ENCODE measurements around the gene FHDC1.

The FHDC1 gene

DNA sequence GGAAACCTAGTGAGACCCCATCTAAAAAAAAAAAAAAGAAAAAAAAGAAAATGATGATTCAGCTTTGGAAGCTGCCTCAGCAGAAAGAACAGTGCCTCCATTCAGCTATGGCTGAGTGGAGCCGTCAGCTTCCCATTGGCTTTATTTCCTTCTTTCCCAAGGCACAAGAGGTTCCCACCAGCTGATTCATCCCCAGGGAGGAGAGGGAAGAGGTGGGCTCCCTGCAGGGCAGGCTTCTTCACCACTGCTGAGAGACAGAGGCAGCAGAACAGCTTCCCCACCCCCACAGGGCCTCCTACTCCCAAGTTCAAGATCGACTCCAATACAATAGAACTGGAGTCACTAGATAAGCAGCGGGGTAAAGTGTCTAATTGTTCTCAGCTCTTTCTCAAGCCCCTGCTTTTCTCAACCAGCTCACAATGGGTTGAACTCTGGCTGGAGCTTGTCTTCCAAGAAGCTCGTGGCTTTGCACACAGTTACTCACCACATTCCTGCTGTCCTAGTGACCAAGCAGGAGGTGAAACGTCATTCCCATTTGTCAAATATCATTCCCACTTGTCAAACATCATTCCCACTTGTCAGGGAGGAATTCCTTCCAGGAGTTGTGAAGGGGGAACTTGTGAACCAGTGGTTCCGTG, 47.8 kb downstream of the FHDC1 start:
- no peak for DNase-seq

DNA sequence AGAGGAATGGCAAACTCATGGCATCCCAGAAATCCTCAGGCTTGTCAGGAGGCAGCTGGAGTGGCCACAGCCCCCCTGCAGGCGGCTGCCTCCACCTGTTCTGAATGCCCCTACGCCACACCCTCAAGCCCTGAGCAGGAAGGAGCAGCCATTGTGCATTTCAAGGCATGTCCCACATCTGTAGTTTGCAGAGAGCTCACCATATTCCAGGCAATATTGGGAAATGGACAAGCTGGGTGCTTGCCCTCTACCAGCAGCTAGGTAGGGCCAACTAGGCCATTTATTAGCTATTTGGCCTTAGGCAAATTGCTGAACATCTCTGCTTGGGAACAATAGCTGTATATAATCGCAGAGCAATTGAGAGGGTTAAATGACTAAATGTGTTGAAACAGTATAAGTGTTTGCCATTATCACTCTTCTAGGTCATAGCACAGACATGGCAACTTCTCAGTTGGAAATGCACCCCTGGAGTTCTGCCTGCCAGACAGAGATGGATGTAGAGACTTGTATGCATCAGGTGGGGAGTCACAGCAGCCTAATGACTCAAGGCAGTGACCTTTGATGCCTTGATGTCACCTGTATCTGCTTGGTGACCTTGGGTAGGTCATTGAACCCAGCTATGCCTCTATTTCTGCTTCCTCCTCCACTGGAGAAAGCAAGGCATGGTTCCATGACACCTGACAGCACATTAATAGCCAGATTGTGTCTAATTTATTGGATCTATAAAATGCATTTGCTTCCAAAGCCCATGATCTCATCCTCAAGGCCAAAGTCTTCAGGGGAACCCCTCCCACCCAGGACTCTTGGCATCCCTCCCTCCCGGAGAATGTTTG, 52.8 kb downstream of the FHDC1 start:
- no peak for DNase-seq

DNA sequence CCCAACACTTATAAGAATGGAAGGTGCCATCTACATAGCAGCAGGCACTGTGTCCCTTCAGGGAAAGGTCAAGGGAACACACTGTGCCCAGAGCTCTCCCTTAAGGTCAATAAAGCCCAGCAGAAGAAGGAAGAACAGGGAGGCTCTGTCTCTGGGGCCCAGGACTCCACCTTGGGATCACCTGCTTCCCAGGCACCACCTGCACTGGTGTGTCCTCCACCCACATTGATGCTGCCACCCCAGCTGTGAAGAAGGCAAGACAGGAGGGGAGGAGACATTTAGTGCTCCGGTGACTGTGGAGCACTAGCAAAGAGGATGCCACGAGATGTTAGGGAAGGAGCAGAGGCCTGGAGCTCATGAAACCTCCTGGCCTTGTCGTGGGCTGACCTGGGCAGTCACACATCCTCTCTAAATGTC, 53.4 kb downstream of the FHDC1 start:
- no peak for DNase-seq

DNA sequence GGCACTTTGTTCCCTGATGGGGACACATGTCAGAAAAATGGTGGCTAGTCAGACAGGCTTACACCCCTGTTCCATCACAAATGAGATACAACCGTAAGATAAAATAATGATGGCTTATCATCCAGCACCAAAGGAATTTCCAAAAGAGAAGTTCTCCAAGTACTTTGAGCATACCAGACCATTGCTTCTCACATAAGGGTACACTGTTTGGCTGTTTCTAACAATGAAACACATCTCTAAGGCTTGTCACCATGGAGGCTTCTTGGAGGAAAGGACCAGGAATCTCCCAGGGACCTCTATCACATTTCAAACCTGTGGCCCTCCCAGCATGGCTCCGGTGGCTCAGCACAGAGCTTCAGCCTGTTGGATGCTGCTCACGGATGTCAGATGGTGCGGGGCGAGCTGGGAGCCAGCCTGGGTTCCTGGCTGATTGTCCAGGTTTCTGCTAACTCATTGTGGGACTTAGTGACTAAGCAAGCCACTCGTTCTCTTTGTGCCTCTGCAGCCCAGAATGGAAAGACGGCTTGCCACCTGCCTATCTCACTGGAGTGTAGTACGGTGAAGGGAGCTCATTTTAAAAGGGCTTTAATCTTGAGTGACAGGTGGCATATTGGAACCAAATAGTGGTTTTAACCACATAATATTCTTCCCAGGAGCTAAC, 54.5 kb downstream of the FHDC1 start:
- DNase-seq = no peak

DNA sequence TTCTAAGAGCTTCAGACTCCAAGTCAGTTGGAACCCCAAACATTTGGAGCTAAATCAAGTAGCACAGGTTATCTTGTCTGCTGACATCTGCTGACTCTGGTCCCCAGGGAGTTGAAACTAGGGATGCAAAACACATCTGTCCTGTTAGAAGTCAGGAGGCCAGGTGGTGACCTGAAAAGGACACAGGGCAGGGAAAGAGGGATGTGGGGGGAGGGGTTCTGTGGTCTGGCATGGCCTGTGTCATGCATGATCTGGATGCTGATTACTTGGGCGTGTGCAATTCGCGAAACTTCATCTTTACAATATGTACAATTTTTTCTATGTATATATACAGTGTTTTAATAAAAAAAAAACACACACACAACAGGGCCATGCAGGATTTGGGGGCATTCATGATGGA, 55.3 kb downstream of the FHDC1 start:
- DNase-seq = no peak

DNA sequence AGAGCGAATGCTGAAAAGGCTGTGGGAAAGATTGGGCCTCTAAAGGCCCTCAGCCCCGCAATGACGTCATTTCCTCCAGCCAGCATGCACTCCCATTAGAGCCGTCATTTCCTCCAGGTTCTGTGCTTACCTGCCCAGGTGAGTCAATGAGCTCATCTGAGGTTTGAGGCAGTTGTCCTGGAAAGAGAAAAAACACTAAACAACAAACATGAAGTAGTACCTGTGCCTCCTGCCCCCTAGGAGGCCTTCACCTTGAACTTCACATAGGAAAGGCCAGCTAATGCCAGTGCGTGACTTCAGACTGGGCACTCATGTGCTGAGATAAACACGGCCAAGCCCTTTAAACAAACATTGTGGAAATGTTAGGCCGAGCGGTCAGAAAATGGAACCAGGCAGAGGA, 55.9 kb downstream of the FHDC1 start:
- no peak for DNase-seq

DNA sequence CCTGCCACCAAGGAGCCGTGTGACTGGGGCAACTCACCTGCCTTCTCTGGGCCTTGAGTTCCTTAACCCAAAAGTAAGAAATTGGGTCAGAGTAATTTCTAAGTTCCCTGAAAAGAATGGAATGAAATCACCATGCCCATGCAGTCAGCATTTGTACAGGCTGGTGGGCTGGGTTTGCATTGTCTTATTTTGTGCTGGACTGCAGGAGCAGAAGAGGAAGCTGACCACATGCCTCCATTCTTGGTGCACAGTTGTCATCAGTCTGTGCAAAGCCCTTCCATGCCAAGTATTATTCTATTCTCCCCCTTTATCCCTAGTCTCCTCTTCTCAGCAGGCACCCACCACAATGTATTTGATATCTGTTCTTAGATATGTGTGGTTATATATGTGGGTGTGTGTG, 56.3 kb downstream of the FHDC1 start:
- no peak for DNase-seq

DNA sequence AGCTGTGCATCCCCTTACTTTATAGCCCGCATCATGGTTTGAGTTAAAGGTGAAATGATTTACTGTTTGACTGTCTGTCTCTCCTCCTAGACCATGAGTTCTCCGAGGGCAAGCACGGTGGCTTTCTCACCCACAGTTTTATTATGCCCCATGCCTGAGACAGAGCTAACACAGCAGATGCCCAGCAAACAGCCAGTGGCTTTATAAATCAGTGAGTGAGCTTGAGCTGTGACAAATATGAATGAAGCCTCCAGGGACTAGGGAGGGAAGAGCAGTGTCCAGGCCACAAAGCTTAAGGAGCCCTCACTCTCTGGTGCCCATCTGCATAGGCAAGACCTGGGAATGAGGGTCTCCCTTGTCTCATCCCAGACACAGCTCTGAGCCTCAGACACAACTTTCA, 57.9 kb downstream of the FHDC1 start:
- no peak for DNase-seq

DNA sequence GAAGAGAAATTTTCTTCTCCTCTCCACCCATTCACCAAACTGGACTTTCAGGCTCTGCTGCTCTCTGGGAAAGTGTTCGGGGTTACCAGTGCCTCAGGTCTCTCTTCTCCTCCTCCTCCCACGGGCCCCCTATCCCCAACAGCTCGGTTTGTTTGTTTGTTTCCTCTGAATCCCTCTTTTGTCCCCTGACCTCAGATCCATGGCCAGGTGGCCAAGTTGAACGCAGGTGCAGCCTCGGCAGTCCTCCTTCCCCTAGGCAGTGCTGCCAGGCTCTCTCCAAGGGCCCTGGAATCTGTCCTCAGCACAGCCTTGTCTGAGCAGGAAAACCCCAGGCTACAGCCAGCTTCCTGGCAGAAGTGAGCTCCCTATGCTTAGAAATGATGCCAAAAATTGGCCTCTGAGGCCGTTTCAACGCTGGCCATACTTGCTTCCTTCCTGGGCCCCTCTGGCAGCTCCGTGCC, 60.0 kb downstream of the FHDC1 start:
- DNase-seq = no peak

DNA sequence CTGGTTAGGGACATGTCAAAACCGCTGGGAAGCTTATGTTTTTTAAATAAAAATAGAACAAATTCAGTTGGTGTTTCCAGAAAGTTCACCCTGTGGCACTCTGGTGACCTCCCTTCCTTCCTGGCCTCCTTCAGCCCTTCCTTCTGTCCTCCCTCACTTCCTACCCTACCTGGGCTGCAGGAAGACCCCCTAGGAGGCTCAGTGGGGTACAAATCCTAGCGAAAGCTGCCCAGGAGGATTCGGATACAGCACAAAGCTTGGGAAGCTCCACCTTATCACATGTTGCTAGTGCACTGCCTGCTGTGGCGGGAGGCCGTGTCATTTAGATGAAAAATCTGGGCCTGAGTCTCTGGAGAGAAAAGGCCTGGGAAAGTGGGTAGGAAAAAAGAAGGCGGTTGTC, 60.5 kb downstream of the FHDC1 start:
- DNase-seq = no peak

DNA sequence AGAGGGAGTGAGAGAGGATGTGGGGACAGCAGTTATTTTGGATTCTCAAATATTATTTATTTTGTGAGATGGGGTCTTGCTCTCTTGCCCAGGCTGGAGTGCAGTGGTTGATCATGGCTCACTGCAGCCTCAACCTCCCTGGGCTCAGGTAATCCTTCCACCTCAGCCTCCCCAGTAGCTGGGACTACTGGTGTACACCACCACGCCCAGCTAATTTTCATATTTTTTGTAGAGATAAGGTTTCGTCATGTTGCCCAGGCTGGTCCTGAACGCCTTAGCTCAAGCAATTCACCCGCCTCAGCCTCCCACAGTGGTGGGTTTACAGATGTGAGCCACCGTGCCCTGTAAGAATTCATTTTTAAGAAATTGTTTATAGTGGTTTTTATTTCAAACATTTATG, 61.2 kb downstream of the FHDC1 start:
- no peak for DNase-seq

DNA sequence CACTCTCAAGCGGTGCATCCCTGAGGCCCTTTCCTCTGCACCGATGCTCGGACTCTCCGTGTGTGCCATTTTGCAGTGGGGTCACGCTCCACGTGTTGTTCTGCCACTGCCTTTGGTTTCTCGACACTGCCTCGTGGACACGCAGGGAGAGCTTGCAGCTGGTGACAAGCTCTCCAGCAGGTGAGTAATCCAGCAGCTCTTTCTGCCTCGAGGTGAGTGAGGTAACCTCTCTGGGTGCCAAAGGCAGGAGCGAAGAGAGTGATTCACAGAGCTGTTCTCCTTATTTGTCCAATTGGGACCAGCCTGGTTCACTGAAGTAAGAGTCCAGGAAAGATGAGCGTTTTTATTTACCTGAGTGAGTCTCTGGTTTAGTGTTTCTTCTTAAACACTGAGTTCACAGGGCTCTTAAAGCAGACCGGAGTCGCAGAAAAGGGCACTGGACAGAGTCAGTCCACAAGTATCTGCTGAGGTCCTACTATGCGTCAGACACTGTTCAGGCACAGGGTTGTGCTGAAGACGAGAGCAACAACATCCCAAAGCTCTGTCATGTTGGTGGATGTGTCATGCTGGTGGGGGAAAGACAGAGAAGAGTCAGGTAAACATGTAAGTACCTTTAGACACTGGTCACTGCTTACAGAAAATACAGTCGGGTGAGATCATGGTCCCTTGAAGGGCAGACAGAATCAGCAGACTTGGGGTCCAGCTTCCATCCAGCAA, 61.8 kb downstream of the FHDC1 start:
- no peak for DNase-seq

DNA sequence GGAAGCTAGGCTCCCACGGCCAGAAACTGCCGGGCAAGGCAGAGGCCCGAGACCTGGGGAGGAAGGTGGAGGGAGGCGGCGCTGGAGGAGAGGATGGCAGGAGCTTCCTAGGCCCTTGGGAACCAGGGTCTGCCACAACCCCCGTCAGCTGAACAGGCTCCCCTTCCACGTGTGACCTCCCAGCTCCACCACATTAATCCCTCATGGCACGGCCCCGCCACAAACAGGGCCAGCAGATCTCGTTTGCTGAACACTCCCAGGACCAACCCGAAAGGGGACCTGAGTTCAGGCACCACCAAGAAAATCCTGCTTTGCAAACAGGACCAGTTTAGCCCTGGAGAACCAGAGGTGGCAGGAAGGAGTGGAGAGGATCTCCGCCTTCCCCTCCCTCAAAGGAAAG, 62.7 kb downstream of the FHDC1 start:
- DNase-seq = no peak

DNA sequence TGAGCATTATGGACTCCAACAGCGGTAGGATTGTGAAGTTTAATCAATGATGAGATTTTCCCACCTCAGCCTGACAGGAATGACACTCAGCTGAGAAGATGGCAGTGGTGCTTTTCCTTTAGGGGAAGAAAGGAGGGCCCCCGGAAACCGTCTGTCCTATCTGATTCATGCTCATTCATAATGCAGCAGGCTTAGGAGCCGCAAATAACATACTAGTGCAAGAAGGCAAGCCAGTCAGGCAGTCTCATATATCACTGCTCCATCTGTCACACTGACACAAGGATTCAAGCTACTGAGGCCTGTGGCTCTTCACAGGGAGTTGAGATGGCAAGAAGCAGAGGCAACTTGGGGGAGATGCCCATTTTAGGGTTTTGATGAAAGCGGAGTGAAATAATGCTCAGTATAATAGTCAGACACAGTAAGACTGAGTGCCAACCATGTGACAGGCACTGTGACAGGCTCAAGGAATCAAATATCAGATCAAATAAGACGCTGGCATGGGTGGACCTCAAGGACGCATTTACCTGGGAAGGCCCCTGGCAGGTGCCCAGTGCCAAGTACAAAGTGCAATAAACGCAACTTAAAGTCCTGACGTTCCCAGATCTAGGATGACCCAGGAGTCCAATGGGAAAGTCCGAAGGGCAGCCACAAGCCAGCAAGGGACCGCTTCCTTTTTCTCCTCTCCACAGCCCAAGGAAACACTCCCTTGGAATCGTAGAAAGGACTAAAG, 63.4 kb downstream of the FHDC1 start:
- DNase-seq = no peak

DNA sequence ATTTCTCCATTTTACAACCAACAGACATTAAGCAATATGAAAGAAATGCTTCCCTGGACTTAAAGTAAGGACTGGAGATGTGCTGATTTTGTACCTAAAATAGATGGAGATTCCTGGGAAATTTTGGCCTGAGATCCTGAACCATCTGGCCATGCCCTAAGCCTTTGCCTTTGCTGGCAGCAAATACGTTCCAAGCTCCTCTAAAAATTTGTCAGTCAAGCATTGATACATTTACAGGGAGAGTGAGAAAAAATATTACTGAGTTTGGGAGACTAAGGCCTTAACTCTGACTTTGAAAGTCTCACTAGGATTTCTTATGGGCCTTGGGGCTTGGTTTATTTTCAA, 63.9 kb downstream of the FHDC1 start:
- DNase-seq = no peak

DNA sequence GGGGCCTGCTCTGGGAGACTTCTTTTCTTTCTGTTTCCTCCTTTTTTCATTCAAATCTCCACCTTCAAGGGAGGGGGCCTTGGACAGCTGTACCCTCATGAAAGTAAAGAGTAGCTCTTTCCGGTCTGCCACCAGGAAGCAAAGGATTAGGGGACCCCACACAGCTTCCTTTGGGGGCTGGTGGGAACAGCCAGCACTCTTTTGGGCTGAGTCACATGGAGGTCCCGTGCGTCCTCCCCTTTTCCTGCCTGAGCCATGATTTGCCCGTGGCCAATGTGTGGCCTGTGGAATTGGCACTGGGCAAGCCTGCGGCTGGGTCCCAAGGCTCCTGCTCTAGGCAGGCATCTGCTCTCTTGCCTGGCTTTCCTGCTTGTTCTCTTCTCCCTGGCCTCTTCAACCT, 65.5 kb downstream of the FHDC1 start:
- DNase-seq = no peak

DNA sequence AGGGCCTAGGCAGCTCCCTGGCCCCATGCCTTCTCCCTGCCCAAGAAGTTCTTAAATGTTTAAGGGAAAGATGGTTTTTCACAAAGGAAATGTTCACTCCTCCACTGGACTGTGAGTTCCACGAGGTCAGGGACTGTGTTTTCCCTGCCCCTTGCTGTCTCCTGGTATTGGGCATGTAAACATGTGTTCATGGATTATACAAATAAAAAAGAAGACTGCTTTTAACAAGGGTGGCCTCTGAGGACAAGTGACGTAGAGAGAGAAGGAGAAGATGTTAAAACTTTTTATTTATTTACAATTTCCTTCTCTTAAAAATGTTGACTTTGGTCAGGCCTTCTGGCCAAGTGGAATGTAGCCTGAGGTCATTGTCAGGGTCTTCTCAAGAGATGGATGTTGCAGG, 66.0 kb downstream of the FHDC1 start:
- DNase-seq = no peak

DNA sequence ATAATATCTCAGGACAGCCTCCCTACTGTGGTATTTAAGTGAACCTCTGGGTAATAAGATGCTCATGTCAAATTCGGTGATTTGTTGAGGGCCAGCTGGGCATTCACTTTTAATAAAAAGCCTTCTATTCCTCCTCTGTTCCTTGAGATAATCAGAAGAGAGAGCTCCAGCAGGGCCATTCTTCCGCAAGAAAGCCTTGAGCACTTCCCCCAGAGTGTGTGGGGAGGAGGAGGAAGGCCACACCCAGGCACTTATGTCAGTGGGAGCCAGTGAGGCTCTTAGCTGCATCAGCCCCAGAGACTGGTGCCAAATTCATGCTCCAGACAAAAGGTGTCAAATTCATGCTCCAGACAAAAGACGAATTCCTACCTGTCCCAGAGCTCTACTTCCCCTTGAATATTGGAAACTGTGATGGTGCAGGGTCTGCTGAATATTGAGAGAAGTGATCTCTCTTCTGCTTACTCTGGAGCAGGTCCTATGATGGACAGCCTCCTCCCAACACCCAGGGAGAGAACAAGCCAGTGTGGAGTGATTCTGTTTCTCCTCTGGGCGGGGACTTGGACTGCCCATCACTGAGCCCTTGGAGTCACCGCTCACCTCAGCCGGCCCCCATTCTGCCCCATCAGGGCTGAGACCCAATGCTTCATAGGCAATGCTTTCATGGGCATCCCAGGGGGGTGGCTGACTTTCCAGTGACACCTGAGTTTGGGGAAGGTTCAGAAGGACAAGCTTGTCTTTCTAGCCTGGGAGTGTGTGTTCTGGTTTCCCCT, 68.1 kb downstream of the FHDC1 start:
- DNase-seq = no peak

DNA sequence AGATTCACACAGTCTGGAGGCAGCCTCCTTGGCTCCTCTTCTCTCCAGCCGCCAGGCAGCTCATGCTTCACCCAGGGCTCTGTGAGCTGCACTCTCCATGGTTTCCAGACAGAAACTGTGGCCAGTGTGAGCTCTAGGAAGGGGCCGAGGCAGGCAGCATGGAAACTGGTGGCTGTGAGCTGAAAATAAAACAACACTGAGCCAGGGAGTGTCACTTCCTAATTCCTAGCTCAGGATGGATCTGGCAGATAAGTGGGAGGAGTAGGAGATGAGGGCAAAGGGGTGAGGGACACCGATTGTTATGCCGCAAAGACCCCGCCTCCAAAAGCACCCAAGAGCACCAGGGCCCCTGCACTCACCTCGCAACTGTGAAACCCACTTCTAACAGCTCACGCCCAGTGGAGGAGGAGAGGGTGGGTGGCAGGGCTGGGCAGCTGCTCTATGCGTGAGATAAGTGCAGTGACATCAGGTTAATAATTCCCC, 69.8 kb downstream of the FHDC1 start:
- DNase-seq = no peak

DNA sequence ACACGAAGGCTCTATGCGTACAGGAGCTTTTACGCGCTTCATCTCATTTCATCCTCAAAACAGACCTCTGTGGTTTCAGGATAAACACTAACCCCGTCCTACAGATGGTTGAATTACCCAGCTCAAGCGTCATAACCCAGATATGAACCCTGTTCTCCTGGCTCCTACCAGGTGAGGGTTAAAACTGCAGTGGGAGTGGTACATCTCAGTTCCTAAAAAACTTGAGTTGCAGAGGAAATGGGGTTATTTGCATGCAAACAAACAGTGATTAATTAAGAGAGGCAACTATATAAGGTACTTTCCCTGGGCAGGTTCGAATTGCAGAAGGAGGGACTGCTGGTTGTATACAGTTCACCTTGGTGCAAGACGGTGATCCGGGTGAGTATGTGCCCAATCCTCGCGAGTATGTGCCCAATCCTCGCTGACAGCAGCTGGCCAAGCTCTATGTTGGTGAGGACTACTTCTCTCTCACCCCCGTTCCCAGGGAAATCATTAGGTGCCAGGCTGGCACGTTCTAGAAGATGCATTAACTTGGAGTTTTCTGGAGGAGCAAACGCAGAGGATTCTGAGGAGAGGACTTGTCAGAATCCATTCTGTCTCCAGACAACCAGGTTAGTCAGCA, 72.6 kb downstream of the FHDC1 start:
- no peak for DNase-seq

DNA sequence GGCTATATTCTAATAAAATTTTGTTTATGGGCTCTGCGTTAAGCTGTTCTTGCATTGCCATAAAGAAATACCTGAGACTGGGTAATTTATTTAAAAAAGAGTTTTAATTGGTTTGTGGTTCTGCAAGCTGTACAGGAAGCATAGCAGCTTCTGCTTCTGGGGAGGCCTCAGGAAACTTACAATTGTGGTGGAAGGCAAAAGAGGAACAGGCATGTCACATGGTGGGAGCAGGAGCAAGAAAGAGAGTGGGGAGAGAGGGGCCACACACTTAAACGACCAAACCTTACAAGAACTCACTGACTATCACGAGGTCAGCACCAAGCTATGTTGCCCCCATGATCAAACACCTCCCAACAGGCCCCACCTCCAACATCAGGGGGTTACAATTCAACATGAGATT, 74.0 kb downstream of the FHDC1 start:
- no peak for DNase-seq

Data from NCI-H1048 (cell line).